Tibial nerve (tissue), 4 donors: ENCODE measurements around the gene KIF26A. TPM values are rescaled to one million over a fixed set of nuclear protein-coding genes. Genes with fewer than 3 reads are reported as not detected.
A peak's percentile ranks its signal among the peaks of the same experiment; 100 is the strongest.

Source experiments
- DNase-seq, 2 donors: peaks; one replicate each; pipeline ENCODE4 v3.0.0-alpha.2; 2019; ENCODE audit warnings: low spot score in 2 of 2
- H3K27ac ChIP-seq, 4 donors: fragments of 200-600 bp; sonication (generic) in 3 of 4; one replicate each; pipeline ENCODE4 v1.5.1; 2017 to 2019; ENCODE audit warnings: mild to moderate bottlenecking in 1 of 4
- H3K27me3 ChIP-seq, 2 donors: fragments of 200-600 bp; sonication (generic) in 1 of 2; one replicate each; pipeline versions ENCODE4 v1.5.1 to v1.6.0; 2017 to 2019
- H3K36me3 ChIP-seq, 3 donors: fragments of 200-600 bp; sonication (generic); one replicate each; pipeline ENCODE4 v1.5.1; 2018 to 2019
- H3K4me1 ChIP-seq, 4 donors: fragments of 200-600 bp; sonication (generic) in 3 of 4; one replicate each; pipeline ENCODE4 v1.5.1; 2017 to 2019
- H3K4me3 ChIP-seq, 4 donors: fragments of 200-600 bp; sonication (generic) in 3 of 4; one replicate each; pipeline ENCODE4 v1.5.1; 2017 to 2019; ENCODE audit warnings: mild to moderate bottlenecking in 1 of 4, moderate library complexity in 1 of 4
- H3K9me3 ChIP-seq, 4 donors: fragments of 200-600 bp; sonication (generic) in 3 of 4; one replicate each; pipeline ENCODE4 v1.5.1; 2017 to 2019
- EP300 ChIP-seq, 2 donors: sonication (generic); formaldehyde crosslinking; IDR thresholded peaks; one replicate each; pipeline ENCODE4 v1.6.1; 2017; ENCODE audit warnings: antibody characterized with exemption in 2 of 2, mild to moderate bottlenecking in 1 of 2
- POLR2A ChIP-seq, 2 donors: fragments of 450-650 bp; IDR thresholded peaks; one replicate each; pipeline ENCODE4 v1.6.1; 2017; ENCODE audit warnings: antibody characterized with exemption in 2 of 2, mild to moderate bottlenecking in 2 of 2, moderate library complexity in 2 of 2
- WGBS, 2 donors: methylation state at CpG; one replicate each; pipeline ENCODE4 v1.1.5; 2018; 5-methylcytosine and 5-hydroxymethylcytosine counted together
- total RNA-seq, 4 donors: library from RNA; depleted of rRNA; stranded (reverse); fragments of >200 nt; gene quantifications; one replicate each; pipeline ENCODE4 v1.1.0, GENCODE V29; 2016
- TF ChIP-seq, protein P1 (sequence below), 5 experiments: fragments of 200-600 bp in 3 of 5; fragments of 450-650 bp in 2 of 5; sonication (generic) in 3 of 5; IDR thresholded peaks; one replicate each; pipeline ENCODE4 v1.5.1; 2016 to 2019; ENCODE audit warnings: antibody characterized with exemption in 5 of 5, mild to moderate bottlenecking in 3 of 5, moderate library complexity in 2 of 5

The KIF26A gene
- total RNA-seq, 4 donors from 2014 or later, result 2.6 to 4.2 (median 3.3) TPM

DNA sequence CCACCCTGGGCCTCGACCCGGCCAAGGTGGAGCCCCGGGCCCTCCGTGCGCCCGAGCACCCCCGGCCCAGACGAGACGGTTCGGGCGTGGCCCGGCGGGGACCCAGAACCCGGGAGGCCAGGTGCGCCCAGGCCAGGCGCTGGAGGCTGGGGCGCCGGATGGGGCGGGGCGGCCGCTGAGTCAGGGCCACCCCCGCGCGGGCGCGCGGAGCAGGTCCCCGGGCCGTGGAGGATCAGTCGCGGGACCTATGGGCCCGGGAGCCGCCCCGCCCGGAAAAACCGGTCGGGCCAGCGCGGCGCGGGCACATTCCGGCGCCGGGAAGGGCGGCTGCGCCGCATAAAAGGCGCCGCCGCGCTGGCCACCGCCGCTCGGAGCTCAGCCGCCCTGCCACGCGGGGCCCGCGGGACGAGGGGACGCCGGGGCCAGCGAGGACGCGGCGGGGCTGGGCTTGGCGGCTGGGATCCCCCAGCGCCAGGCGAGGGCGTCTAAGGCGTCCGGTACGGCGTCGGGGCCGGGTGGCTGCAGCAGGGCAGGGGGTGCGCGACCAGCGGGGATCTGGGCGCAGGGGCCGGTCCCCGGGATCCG is 21.5 kb upstream of the KIF26A start:
- H3K4me3 ChIP-seq, result peak overlapping the region in 2 of 4 donors; percentile 39 to 53
- TF ChIP-seq EP300 (IDR thresholded peaks at IDR 0.05) (no peak), POLR2A (IDR thresholded peaks at IDR 0.05) (no peak)
- TF ChIP-seq, protein P1, sequence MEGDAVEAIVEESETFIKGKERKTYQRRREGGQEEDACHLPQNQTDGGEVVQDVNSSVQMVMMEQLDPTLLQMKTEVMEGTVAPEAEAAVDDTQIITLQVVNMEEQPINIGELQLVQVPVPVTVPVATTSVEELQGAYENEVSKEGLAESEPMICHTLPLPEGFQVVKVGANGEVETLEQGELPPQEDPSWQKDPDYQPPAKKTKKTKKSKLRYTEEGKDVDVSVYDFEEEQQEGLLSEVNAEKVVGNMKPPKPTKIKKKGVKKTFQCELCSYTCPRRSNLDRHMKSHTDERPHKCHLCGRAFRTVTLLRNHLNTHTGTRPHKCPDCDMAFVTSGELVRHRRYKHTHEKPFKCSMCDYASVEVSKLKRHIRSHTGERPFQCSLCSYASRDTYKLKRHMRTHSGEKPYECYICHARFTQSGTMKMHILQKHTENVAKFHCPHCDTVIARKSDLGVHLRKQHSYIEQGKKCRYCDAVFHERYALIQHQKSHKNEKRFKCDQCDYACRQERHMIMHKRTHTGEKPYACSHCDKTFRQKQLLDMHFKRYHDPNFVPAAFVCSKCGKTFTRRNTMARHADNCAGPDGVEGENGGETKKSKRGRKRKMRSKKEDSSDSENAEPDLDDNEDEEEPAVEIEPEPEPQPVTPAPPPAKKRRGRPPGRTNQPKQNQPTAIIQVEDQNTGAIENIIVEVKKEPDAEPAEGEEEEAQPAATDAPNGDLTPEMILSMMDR (IDR thresholded peaks at IDR 0.05), result no peak
- 0 to 2% methylated on average over 24 to 29 of the region's 83 CpGs for WGBS, 2 donors
- DNase-seq, result no peak
- peaks cover 0 to 3% (median 0%) of the 10 kb centered on the region in 4 donors for H3K9me3 ChIP-seq
- H3K36me3 ChIP-seq, result no peaks in the 10 kb centered on the region
- peaks cover 0 to 21% (median 0%) of the 10 kb centered on the region in 4 donors for H3K4me1 ChIP-seq
- H3K27ac ChIP-seq, result peak overlapping the region in 1 of 4 donors; percentile 64
- peaks cover 0 to 74% of the 10 kb centered on the region in 2 donors for H3K27me3 ChIP-seq

DNA sequence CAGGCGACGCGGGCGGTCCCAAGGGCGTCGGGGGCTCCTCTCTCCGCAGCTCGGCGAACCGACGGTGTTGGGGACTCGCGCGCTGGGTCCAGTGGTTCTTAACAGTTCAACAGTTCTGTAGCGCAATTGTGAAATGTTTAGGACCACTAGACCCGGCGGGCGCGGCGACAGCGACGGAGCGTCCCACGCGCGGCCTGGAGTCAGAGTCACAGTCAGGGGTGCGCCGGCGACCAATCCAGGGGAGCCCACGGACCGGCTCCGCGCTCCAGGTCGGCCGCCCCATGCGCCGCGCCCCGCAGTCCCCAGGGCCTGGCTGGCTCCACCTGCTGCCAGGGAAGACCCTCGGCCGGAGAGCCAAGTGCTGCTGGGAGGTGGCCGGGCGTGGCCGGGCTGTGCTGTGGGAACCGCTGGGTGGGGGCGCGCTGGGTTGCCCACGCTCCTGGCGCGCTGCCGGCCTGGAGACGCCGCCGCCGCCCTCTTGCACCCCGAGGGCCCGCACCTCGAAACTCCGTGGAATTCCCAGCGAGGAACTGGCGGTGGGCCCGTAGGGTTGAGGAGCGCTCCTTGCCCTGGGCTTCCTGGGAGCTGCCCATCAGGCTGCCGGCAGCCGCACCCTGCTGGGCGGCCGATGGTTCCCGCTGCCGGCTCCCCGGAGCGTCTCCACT is 20.9 kb upstream of the KIF26A start:
- 12% methylated on average over 47 of the region's 71 CpGs; no CpG with 5 or more reads in 1 of the 2 donors for WGBS, 2 donors
- TF ChIP-seq, protein P1 (IDR thresholded peaks at IDR 0.05), result no peak
- TF ChIP-seq EP300 (IDR thresholded peaks at IDR 0.05) (no peak), POLR2A (IDR thresholded peaks at IDR 0.05) (no peak)
- peaks cover 0 to 21% (median 0%) of the 10 kb centered on the region in 4 donors for H3K4me1 ChIP-seq
- H3K36me3 ChIP-seq, result no peaks in the 10 kb centered on the region
- DNase-seq, result no peak
- peak overlapping the region in 1 of 4 donors; percentile 45 for H3K27ac ChIP-seq
- H3K9me3 ChIP-seq, result peaks cover 0 to 3% (median 0%) of the 10 kb centered on the region in 4 donors
- peaks cover 0 to 74% of the 10 kb centered on the region in 2 donors for H3K27me3 ChIP-seq
- H3K4me3 ChIP-seq, result peak overlapping the region in 2 of 4 donors; percentile 18 to 53

DNA sequence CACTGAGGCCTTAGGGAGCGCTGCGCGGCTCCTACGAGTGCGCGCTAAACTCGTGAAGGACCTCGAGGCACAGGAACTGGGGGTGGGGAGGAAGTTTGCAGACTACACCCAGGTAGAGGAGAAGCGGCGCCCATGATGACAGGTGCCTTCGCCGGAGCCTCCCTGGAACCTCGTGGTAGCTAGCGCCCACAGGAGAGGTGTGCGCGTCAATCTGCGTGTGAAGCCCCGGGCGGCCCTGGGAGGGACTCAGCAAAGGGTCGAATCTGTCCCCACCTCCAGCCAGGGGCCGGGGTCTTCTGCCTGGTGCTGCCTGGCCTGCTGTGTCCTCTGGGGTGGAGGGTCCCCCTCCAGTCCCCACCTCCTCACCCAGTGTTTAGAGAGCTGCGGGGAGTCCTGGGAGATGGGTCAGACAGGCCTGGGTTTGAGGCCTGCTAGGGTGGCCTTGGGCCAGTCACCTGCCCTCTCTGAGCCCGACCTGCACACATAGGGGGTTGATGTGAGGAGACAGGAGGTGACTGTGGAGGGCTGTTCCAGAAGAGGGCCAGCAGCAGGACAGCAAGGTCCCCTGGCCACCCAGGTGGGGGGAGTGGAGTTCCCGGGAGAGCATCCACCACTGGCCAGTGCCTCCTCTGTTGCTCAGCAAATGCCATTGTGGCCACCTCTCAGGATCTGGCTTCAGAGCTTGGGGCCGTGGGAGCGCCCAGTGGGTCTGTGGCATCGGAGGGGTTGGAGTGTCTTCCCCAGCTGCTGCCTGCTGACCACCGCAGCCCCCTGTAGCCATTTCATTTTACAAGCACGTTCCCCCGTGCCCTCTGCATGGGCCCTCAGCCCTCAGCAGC is 20.2 kb upstream of the KIF26A start:
- no peak overlapping the region for H3K4me3 ChIP-seq
- WGBS, 2 donors, result 64 to 65% methylated on average over 18 to 22 of the region's 30 CpGs
- peaks cover 0 to 21% (median 0%) of the 10 kb centered on the region in 4 donors for H3K4me1 ChIP-seq
- H3K36me3 ChIP-seq, result no peaks in the 10 kb centered on the region
- TF ChIP-seq POLR2A (IDR thresholded peaks at IDR 0.05) (no peak), EP300 (IDR thresholded peaks at IDR 0.05) (no peak)
- TF ChIP-seq, protein P1 (IDR thresholded peaks at IDR 0.05), result no peak
- no peak for DNase-seq
- H3K9me3 ChIP-seq, result peaks cover 0 to 10% (median 0%) of the 10 kb centered on the region in 4 donors
- H3K27me3 ChIP-seq, result peaks cover 0 to 82% of the 10 kb centered on the region in 2 donors
- H3K27ac ChIP-seq, result no peak overlapping the region

DNA sequence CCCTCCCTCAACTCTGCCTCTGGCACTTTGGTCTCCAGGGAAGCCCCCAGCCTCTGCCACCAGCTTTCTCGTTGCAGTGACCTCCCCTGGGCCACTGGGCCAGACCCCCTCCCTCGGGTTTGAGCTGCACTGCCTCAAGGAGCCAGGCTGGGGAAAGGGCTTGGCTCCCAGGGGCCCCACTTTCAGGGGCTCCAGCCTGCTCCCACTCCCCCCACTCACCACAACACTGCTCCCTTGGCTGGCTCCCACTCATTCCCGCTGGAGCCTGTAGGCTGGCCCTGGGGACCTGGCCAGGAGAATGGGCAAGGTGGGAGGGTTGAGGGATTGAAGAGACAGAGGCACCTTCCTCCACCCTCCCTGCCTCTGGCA is 19.3 kb upstream of the KIF26A start:
- peaks cover 0 to 74% of the 10 kb centered on the region in 2 donors for H3K27me3 ChIP-seq
- WGBS, 2 donors, result 42 to 66% methylated on average over 2 to 3 of the region's 3 CpGs
- no peak for TF ChIP-seq EP300 (IDR thresholded peaks at IDR 0.05)
- TF ChIP-seq, protein P1 (IDR thresholded peaks at IDR 0.05), result no peak
- TF ChIP-seq POLR2A (IDR thresholded peaks at IDR 0.05), result no peak
- H3K4me1 ChIP-seq, result peaks cover 0 to 21% (median 0%) of the 10 kb centered on the region in 4 donors
- H3K27ac ChIP-seq, result no peak overlapping the region
- no peak overlapping the region for H3K4me3 ChIP-seq
- H3K36me3 ChIP-seq, result no peaks in the 10 kb centered on the region
- DNase-seq, result no peak
- peaks cover 0 to 19% (median 0%) of the 10 kb centered on the region in 4 donors for H3K9me3 ChIP-seq
